SIG-M5 treated with dmso at 0.1 percent for 504 hours (cell line): Measurements from ENCODE around the gene GPR55.

Experiments
- DNase-seq: peaks from one replicate; lab custom pipeline; 2025; ENCODE audit not compliant: unreplicated experiment; lab: John Stamatoyannopoulos, UW

GPR55 gene

DNA sequence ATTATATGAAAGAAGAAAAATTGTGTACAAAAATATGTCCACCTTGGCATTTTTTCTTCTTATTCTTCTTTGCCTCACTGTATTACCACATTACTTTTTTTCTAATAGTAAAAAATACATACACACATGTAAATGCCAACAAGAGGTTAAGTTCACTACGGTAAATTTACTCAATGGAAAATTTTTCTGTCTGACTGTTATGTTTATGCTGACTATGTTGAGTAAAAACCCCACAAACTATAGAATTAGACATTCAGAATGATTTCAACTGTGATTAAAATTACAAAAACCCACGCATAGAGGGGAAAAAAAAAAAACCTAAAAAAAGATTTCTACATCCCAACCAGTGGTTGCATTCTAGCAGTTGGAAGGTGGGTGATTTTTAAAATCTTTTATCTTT is 5.4 kb downstream of the GPR55 start:
- no peak for DNase-seq

DNA sequence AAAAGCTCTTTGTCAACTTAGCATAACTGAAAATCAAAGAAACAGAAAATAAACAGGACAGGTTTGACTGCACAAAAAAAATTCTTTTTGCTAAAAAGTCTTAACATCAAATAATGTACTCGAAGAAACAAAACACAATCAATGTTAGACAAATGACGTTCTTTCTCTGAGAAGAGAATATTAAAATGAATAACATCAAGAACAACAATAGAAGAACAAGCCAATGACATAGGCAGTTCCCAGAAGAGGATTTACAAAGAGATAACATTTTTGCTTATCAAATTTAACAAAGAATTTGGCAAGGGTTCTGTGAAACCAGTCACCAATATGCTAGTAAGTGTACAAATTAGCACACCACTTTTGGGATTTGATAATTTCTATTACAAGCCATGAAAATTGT is 5.8 kb downstream of the GPR55 start:
- no peak for DNase-seq

DNA sequence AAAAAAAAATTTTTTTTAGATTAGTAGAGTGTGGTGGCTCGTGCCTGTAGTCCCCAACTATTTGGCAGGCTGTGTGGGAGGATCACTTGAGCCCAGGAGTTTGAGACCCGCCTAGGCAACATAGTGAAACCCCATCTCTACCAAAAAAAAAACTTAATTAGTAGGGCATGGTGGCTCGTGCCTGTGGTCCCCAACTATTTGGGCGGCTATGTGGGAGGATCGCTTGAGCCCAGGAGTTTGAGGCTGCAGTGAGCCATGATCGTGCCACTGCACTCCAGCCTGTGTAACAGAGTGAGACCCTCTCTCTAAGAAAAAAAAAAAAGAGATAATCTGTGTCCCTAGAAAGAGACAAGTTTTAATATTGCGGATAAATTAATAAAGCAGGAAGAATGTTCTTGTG is 8.8 kb downstream of the GPR55 start:
- no peak for DNase-seq

DNA sequence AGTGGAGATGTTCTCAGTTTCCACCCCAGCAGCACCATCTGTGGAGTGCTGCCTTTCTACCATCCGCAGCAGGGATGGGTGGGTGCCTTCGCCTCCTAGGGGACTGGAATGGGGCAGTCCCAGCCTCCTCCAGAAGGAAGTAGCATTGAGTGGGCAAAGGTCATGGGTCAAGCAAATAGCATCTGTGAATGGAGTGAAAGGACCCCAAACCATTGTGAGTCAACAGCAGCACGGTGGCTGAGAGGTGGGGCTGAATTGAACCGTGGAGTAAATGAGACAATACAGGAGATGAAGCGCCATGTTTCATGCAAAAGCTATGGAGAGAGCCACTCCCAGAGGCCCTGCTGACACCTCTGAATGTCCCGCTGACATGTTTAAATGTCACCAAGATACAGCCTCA is 9.7 kb downstream of the GPR55 start:
- DNase-seq, result no peak

DNA sequence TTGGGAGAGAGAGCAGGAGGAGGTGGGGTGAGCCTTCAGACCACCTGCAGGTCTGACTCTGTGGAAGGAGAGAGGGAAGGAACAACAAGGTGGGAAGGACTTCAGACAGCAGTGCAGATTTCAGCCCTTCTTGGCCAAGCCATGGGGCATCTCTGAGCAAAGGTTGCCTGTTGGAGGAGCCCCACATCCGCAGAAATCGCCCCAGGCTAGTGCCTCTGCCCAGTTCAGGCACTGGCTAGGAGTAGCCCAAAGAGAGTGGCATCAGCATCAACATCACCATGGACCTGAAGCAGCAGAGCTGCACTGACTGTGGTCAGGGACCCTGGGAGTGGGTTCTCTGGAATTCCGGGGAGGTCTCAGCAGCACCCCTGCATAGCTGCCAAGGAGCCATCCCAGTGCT is 10.2 kb downstream of the GPR55 start:
- DNase-seq, result no peak

DNA sequence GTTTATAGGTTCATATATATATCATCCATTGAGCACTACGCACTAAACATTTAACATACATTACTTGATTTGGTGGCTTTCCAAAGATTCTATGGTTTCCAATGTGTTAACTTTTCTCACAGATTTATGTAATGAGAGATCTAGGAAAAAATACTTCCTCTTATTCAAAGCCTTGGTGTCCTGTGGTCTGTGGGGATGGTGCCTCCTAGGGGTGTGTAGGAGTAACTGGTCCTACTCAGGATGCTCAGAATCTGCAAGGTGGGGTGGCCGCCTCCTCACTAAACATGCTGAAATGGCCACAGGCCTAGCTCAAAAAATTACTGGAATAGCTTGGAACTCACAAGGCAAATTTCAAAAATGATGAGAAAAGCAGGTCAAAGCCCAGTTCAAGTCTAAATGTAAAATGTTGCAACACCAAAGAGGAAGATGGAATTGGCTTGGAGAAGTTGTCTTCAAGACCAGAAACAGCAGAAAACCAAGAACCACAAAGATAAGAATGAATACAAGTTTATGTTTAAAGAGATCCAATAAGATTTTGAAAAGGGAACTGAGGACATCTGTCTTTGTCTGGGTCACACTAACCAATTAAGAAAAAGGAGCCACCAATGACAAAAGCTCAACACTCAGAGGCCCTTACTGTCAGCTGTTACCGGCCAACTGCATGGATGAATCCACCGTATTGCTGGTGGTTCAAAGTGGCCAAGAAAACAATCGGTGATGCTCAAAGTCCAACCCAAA is 11.5 kb downstream of the GPR55 start:
- peak; percentile 89 for DNase-seq

DNA sequence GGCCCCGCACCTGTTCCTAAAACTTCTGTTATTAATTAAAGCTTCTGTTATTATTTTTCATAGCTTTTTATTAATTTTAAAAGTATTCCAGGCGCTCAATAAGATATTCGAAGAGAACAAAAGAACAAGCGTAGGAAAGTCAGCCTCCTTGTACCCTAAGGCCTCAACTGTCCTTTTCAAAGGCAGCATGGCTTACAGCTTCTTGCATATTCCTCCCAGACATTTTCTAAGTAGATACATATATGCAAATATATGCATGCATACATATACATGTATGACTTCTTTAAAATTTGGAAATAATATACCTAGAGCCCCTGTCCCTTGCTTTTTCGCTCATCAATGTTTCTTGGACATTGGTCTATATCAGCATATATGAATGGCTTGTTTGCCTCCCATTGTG is 12.3 kb downstream of the GPR55 start:
- DNase-seq, result no peak

DNA sequence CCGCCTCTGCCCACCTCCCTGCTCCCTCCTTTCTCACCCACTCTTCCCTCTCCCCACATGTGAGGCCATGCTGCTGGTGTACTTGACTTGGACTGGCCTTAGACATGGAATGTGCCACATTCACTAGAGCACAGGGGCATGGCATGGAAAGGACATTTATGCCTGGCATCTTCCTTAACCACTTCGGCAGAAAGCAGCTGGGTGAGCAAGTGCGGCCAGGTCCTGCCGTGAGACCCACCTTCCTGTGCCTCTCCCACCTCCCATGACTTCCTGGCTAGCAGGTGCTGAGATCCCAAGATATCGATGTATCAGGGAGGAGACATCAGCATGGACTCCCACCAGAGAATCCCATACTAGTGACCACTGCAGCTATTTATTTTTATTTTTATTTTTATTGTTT is 13.0 kb downstream of the GPR55 start:
- no peak for DNase-seq

DNA sequence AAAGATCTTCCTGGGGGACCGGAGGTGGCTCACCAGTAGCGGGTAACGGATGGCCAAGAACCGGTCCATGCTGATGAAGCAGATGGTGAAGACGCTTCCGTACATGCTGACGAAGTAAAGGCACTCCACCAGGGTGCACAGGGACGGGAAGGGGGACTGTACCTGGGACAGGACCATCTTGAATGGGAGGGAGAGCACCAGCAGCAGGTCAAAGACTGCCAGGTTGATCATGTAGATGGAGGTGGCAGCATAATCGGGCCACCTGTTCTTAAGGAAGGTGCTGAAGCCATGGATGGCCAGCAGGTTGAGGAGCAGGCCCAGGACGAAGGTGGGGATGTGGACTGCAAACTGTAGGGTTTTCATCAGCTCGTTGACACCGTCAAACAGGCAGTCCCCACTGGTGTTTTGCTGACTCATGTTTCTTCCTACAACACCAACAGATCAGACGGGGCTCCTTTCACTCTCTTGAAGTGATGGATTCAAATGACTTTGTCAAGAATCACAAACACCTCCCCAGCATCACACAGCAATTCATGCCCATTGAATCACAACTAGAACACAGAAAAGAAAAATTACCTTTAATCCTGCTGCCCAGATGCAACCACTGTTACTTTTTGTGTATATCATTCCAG is 14.4 kb downstream of the GPR55 start:
- no peak for DNase-seq

DNA sequence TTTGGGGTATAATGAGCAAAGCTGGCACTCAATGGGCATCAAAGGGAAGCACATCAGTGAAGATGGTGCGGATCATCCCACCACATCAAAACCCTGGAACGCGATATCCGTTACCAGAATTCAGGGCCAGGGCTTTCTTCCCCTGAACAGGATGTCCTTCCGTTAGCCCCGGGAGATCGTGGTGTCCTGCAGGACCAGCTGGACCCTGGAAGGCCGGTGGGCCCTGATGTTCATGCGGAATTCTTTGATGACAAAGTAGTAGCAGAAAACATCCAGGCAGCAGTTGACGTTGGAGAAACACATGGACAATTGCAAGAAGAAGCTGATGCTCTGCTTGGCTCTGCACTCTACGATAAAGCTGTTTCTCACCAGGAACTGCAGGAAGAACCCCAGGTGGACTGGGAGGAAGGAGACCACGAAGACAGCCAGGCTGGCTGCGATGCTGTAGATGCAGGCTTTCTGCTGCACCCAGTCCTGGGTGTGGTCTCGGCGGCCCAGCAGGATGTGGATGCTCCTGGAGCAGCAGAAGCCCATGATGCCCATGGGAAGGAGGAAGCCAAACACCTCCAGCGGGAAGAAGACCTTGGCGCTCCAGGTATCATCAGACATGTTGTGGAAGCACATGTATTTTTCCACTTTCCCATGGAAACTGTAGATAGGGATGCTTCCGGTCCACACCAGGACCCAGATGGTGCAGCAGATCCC is 15.0 kb downstream of the GPR55 start:
- no peak for DNase-seq

DNA sequence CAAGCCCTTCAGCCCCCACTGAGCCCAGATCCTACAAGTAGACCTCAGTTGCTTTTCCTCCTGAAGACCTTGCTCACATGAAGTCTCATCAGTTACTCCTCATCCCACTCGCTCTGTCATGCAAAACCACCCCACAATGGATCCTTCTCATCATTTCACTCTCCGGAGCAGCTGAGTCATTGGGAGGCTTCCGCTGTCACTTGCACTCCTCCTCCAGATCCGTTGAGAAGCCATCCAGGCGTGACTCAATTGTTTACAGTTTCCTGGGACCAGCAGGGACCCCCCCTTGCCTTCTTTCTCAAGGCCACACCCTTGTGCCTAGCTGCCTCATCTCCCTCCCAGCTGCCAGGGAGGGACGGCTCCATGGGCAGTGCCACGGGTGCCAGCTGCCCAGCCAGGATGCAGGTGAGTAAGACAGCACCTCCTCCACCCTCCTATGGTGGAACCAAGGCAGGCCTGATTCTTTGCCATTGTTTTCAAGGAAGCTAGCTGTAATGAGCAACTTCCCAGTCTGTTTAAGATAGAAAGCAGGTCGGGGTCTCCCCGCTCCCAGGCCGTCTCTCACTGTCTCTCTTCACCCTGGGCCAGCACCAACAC is 16.3 kb downstream of the GPR55 start:
- DNase-seq, result peak; percentile 92

DNA sequence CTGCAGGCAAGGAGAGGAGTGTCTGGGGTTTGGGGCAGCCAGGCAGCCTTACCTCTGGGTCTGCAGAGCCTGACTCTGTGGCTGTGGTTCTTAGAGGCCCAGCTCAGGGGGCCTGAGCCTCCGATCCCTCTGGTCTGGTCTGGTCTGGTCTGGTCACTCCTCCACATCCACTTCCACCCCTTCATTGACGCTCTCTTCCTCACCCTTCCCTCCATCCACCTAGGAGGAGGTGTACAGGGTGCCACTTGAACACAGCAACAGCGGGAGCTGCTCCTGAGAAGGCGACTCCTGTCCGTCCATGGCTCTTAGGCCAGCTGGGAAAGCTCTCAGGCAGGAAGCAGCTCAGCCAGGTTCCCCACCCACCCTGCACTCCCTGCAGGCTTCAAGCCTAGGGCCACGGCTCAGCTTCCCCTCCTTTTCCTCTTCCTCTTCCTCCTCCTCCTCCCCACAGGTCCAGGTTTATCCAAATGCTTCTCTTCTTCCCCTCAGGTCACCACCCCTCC is 16.9 kb downstream of the GPR55 start:
- no peak for DNase-seq

DNA sequence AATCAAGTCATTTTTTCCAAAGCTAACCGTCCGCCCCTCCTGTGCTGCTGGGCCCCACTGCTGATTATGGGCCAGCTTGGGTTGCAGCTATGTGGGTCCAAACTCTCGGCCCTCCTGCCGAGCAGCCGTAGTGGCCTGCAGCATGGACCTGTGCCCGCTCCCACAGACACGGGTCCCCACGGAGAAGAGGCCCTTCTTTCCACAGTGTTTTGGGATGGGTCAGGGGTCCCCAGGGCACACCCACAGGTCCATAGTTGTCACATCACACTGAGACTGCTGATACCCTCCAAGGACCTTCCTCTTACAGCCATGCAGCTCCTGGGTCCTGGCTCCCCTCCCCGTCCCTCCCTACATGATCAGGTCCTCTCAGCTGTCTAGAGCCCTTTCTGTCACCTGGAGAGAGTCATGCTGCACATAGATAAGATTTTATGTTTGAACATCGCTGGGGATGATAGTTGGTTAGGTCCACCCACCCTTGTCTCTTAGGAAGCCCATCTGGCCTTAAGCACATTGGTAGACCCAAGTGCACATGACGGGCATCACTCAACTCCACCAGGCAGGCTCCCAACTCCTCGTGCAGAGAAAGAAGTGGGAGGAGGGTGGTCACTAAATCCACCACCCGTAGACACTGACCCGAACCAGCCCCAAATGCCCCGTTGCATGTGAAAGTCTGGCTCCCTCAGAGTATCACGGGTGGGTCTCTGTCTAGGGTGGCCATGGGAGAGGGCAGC is 17.5 kb downstream of the GPR55 start:
- no peak for DNase-seq

DNA sequence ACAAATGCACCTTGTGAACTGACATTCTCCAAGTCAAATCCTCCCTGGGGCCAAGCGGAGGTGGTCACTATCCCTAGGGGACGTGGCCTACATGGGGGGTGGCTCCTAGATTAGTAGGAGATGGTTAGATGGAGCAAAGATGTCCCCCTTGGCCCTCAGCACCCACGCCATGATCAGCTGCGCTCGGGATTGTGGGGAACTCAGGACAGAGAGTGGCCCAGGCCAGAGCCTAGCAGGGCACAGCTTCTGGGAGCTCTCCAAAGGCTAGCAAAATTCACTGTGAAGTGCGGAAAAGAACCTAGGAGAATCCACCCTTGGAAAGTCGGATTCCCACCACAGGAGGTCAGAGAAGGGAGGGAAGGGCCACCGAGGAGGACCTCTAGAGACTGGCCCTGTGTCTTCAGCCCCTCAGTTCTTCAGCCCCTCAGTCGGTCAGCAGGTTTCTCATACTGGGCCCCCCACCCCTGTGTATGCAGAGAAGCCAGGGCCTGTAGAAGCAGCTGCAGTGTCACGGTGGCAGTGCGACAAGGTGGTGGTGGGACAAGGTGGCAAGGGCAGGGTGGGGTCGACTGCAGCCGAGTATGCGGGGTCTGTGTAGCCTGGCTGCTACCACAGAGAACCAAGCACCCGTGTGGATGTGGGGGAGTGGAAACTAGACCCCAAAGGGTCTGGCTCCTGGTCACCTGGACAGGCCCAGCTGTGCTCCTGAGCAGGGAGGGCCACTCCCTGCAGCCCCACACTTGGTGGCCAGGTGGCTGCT is 18.4 kb downstream of the GPR55 start:
- no peak for DNase-seq

DNA sequence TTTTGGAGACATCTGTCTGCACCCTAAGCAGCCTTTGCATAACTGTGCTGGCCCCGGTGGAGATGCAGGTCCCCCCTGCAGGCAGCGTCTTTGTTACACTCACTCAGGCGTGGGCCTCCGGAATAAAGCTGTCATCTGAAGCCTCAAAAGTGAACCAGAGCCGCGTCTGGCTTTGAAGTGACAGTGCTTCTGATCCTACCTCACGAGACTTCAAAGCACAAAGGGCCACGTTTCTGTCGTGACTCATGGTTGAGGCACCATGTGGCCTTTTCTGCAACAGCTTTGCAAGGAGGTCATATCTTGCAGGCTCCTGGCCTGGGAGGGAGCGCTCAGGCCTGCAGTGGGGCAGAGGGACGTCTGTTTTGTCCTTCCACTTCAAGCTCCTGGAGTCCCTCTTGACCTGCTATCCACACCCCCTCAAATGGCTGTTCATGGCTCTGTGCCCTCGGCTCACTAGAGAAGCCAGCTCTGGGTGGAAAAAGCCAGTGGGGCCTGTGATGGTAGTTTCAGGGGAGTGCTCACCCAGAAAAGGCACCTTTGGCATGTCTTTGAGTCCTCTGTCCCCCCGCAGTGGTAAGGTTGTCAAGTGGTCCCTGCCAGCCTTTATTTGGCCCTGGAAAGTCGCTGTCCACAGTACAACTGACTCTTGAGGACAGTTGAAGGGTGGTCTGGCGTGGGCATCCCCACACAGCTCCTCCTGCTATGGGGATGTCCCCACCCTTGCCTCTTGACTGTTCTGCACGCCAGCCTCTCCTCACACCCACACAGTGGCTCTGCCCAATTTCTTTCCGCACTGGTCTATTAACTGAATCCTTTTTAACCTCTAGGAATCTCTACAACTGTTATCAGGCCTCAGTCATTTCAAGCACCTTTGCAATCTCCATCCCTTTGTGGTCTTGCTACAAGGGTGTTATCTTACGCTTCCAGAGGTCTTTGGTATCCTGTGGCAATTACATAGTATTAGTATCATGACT is 19.3 kb downstream of the GPR55 start:
- no peak for DNase-seq

DNA sequence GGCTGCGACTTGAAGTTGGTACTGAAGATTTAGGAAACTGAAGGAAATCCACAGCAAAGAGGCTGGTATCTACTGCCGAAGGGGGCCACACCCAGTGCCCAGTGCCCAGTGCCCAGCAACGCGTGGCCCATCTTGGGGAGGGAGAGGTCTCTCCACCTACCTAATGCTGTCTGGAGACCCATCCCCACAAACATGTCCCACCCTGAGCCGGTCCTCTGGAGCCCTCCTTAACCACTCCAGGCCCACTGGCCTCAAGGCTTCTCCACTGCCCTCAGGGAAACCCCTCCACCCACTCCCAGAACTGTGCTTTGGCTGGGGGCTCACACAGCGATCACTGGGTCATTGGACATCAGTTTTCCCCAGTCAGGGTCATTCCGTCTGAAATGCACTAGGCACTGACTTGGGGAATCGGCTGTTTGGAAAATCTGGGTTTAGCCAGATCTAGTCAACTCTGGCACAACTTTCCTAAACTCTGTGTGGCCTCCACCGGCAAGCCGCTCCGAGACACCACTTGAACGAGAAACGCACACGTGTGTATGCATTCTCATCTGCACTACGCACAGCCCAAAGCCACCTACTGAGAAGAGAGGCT is 20.1 kb downstream of the GPR55 start:
- DNase-seq, result no peak

DNA sequence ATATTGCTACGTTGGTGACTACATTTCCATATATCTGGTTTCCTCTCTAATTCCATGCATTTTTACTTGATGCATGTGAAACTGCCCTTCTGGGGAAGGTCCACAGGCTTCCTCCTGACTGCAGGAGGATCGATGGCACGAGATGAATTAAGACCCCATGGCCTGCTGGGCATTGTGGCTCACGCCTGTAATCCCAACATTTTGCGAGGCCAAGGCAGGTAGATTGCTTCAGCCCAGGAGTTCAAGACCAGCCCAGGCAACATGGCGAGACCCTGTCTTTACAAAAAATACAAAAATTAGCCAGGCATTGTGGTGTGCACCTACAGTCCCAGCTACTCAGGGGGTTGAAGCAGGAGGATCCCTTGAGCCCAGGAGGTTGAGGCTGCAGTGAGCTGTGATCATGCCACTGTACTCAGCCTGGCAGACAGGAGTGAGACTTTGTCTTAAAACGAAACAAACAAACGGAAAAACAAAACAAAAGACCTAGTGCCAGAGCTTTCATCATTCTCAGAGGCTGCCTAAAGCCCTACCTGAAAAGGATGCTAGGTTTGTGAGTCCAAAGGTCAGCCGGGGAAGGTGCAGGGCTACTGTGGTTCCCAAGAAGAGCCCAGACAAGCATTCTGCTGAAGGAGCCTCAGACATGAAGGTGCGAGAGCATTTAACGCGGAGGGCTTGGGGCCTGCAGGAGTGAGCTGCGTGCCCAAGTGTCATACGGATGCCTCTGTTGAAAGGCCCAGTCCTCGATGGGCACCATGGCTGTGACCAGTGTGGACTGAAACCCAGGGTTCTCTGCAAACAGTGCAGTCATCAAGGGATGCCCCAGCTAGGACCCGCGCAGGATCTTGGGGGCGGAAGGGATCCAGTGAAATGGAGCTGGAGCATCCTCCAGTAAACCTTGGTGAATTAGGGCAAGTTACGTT is 21.6 kb downstream of the GPR55 start:
- no peak for DNase-seq
